IMR-90 (cell line): Measurements from ENCODE around the gene SFTA2. TPM values are rescaled to one million over a fixed set of nuclear protein-coding genes. Genes with fewer than 3 reads are reported as not detected.

ENCODE experiments used
- ATAC-seq: fragments of 200-7000 bp; cut with Tn5 transposase; 2 replicates; pipeline ENCODE4 v1.9.1; 2020; ENCODE audit warnings: low read depth, mild to moderate bottlenecking, moderate library complexity
- BruUV-seq: library from RNA; stranded (reverse); fragments of 400-500 nt; replicated peaks from 2 replicates; lab custom pipeline; 2021; lab: Mats Ljungman, UMichigan
- CTCF ChIA-PET: fragments of 300-600 bp; formaldehyde crosslinking; extraction: SDS; loops from one replicate; lab custom pipeline; 2021; ENCODE audit warnings: antibody characterized with exemption; lab: Yijun Ruan, JAX
- POLR2A ChIA-PET: fragments of 300-600 bp; sonication (Branson Sonifier 250); formaldehyde crosslinking; loops from one replicate; lab custom pipeline; 2022; ENCODE audit warnings: antibody characterized with exemption; ENCODE audit not compliant: unreplicated experiment; lab: Charles Lee
- DNase-seq: peaks from one replicate; pipeline ENCODE4 v3.0.0; 2013
- H2AFZ ChIP-seq: replicated peaks from 2 replicates; pipeline ENCODE3; 2013; ENCODE audit warnings: low read length, mild to moderate bottlenecking; ENCODE audit not compliant: poor library complexity
- H2AK5ac ChIP-seq: 2 replicates; pipeline ENCODE4 v1.6.1; 2013; ENCODE audit warnings: low read depth, low read length, inconsistent platforms
- H2AK9ac ChIP-seq: replicated peaks from 2 replicates; pipeline ENCODE3; 2013; ENCODE audit warnings: mild to moderate bottlenecking, low read depth, low read length, moderate library complexity; ENCODE audit not compliant: poor library complexity
- H2BK120ac ChIP-seq: 2 replicates; pipeline ENCODE4 v1.6.1; 2013; ENCODE audit warnings: low read depth, low read length, inconsistent platforms
- H2BK15ac ChIP-seq: 3 replicates; pipeline ENCODE4 v1.6.1; 2013; ENCODE audit warnings: low read depth, low read length, inconsistent platforms
- H2BK20ac ChIP-seq: 2 replicates; pipeline ENCODE4 v1.6.1; 2013; ENCODE audit warnings: low read depth, mild to moderate bottlenecking, inconsistent platforms, low read length, moderate library complexity
- H2BK5ac ChIP-seq: 2 replicates; pipeline ENCODE4 v1.6.1; 2013; ENCODE audit warnings: mild to moderate bottlenecking, low read depth, low read length, inconsistent platforms; ENCODE audit not compliant: poor library complexity, severe bottlenecking
- H3K14ac ChIP-seq: replicated peaks from 2 replicates; pipeline ENCODE4 v1.6.1; 2013; ENCODE audit warnings: low read depth, low read length, inconsistent platforms
- H3K18ac ChIP-seq: 2 replicates; pipeline ENCODE4 v1.6.1; 2013; ENCODE audit warnings: low read depth, low read length, control low read depth
- H3K23ac ChIP-seq: 2 replicates; pipeline ENCODE4 v1.6.1; 2013; ENCODE audit warnings: low read depth, low read length, inconsistent platforms
- H3K27ac ChIP-seq: 2 replicates; pipeline ENCODE4 v1.5.1; 2013; ENCODE audit warnings: mild to moderate bottlenecking, control low read depth, low read length; ENCODE audit not compliant: insufficient read depth
- H3K27me3 ChIP-seq: 2 replicates; pipeline ENCODE4 v1.6.1; 2013; ENCODE audit warnings: low read length; ENCODE audit not compliant: control insufficient read depth, insufficient read depth
- H3K36me3 ChIP-seq: 2 replicates; pipeline ENCODE4 v1.6.1; 2013; ENCODE audit warnings: low read length, mixed read lengths; ENCODE audit not compliant: control insufficient read depth, insufficient read depth
- H3K4ac ChIP-seq: 2 replicates; pipeline ENCODE4 v1.6.1; 2013; ENCODE audit warnings: low read depth, low read length, inconsistent platforms
- H3K4me1 ChIP-seq: 2 replicates; pipeline ENCODE4 v1.6.1; 2013; ENCODE audit warnings: low read length, mixed read lengths; ENCODE audit not compliant: control insufficient read depth, insufficient read depth
- H3K4me2 ChIP-seq: 2 replicates; pipeline ENCODE4 v1.6.1; 2013; ENCODE audit warnings: low read depth, mild to moderate bottlenecking, control low read depth, low read length, moderate library complexity
- H3K4me3 ChIP-seq: 2 replicates; pipeline ENCODE4 v1.5.1; 2013; ENCODE audit warnings: low read depth, mild to moderate bottlenecking, control low read depth, low read length, moderate library complexity; ENCODE audit not compliant: insufficient read depth
- H3K56ac ChIP-seq: 2 replicates; pipeline ENCODE4 v1.6.1; 2013; ENCODE audit warnings: low read length, inconsistent platforms; ENCODE audit not compliant: insufficient read depth; ENCODE audit errors: extremely low read depth
- H3K79me1 ChIP-seq, 2 experiments: 2 replicates each; pipeline ENCODE4 v1.6.1; 2013; ENCODE audit warnings: low read length in 2 of 2, inconsistent platforms in 1 of 2, low read depth in 1 of 2
- H3K9ac ChIP-seq: 2 replicates; pipeline ENCODE4 v1.6.1; 2013; ENCODE audit warnings: low read depth, low read length, control low read depth
- H3K9me1 ChIP-seq: 2 replicates; pipeline ENCODE4 v1.6.1; 2013; ENCODE audit warnings: low read length, inconsistent platforms; ENCODE audit not compliant: insufficient read depth
- H3K9me3 ChIP-seq: 2 replicates; pipeline ENCODE4 v1.6.1; 2013; ENCODE audit warnings: low read length; ENCODE audit not compliant: control insufficient read depth, insufficient read depth
- H4K20me1 ChIP-seq: 2 replicates; pipeline ENCODE4 v1.6.1; 2013; ENCODE audit warnings: low read length, inconsistent platforms; ENCODE audit not compliant: insufficient read depth
- H4K5ac ChIP-seq: 2 replicates; pipeline ENCODE4 v1.6.1; 2013; ENCODE audit warnings: mild to moderate bottlenecking, low read depth, low read length, control low read depth
- H4K8ac ChIP-seq, 2 experiments: 2 replicates each; pipeline ENCODE4 v1.6.1; 2013; ENCODE audit warnings: low read depth in 2 of 2, low read length in 2 of 2, control low read depth in 1 of 2, inconsistent platforms in 1 of 2
- H4K91ac ChIP-seq: 2 replicates; pipeline ENCODE4 v1.6.1; 2013; ENCODE audit warnings: low read depth, low read length, inconsistent platforms; ENCODE audit not compliant: insufficient read depth
- RFX5 ChIP-seq: IDR thresholded peaks from 2 replicates; pipeline ENCODE4 v1.8.0; 2012; ENCODE audit warnings: low read depth, mild to moderate bottlenecking, low read length, moderate library complexity
- WGBS, 2 experiments: methylation state at CpG; one replicate each; pipeline versions ENCODE4 v1.1.5 to v1.1.7; 2013; ENCODE audit warnings: missing lambda C conversion rate in 2 of 2; ENCODE audit not compliant: insufficient read length in 1 of 2; ENCODE audit errors: extremely low coverage in 2 of 2; 5-methylcytosine and 5-hydroxymethylcytosine counted together
- dilution Hi-C: fragments of 300-500 bp; cut with HindIII; formaldehyde crosslinking; loops from one replicate; pipeline ENCODE4 v1.14.3; 2018; ENCODE audit warnings: low sequenced_read_pairs; ENCODE audit not compliant: unreplicated experiment
- in situ Hi-C: fragments of 300-500 bp; cut with MboI; formaldehyde crosslinking; loops from 3 replicates; pipeline ENCODE4 v1.14.3; 2019; ENCODE audit warnings: low sequenced_read_pairs, inconsistent platforms, mixed read lengths
- intact Hi-C: fragments of 100-400 bp; cut with micrococcal nuclease; formaldehyde crosslinking; loops from 2 replicates; pipeline ENCODE4 v1.10.0; 2022
- polyA plus RNA-seq, 3 experiments: library from polyadenylated mRNA; depleted of rRNA; stranded (reverse); fragments of >200 nt; gene quantifications; 2 replicates each; pipeline ENCODE4 v1.2.3, GENCODE V29; 2012; ENCODE audit warnings: low replicate concordance in 1 of 3
- total RNA-seq: library from RNA; depleted of rRNA; stranded (reverse); fragments of >200 nt; gene quantifications from 2 replicates; pipeline ENCODE4 v1.2.3, GENCODE V29; 2012

SFTA2 gene
- total and polyA plus RNA-seq, 2 of the 4 experiments (the other 2 are of a cell fraction), result not detected

DNA sequence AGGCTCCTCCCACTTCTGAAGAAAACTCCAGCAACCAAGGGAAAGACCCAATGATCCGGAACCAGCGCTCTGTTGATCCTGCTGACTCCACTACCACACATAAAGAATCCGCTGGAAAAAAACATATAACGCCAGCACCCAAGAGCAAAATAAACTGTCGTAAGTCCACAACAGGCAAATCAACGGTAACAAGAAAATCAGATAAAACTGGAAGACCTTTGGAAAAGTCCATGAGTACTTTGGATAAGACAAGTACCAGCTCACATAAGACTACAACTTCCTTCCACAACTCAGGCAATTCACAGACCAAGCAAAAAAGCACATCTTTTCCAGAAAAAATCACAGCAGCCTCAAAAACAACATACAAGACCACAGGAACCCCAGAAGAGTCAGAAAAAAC, 16.8 kb upstream of the SFTA2 start:
- no peak overlapping the region for H4K5ac ChIP-seq
- H4K20me1 ChIP-seq, result no peaks in the 10 kb centered on the region
- no peaks in the 10 kb centered on the region for H3K4me1 ChIP-seq
- H4K91ac ChIP-seq, result no peak overlapping the region
- no peak overlapping the region for H2BK15ac ChIP-seq
- DNase-seq (no peak), ATAC-seq (no peak)
- TF ChIP-seq RFX5, result no peak
- no peaks in the 10 kb centered on the region for H3K9me1 ChIP-seq
- ChIA-PET CTCF (no interaction called here), POLR2A (no interaction called here)
- in situ Hi-C loops, result no loop called here
- intact Hi-C loops, result no loop called here
- no peak overlapping the region for H2BK20ac ChIP-seq
- no CpG with 5 or more reads among the region's 6 CpGs for WGBS, 2 experiments
- dilution Hi-C loops, result no loop called here
- no peak overlapping the region for H2BK5ac ChIP-seq
- no peak overlapping the region for H3K9ac ChIP-seq
- no peak overlapping the region for H3K4ac ChIP-seq
- H2AK5ac ChIP-seq, result no peak overlapping the region
- no peaks in the 10 kb centered on the region for H3K36me3 ChIP-seq
- no peak overlapping the region for H3K23ac ChIP-seq
- H3K4me3 ChIP-seq, result no peak overlapping the region
- no peaks in the 10 kb centered on the region for H3K79me1 ChIP-seq
- H3K27me3 ChIP-seq, result peaks cover 62% of the 10 kb centered on the region
- no peak overlapping the region for H3K14ac ChIP-seq
- no peak overlapping the region for H3K27ac ChIP-seq
- H2AK9ac ChIP-seq, result no peak overlapping the region
- H3K56ac ChIP-seq, result no peak overlapping the region
- peaks cover 9% of the 10 kb centered on the region for H3K9me3 ChIP-seq
- no peak overlapping the region for H4K8ac ChIP-seq
- H3K18ac ChIP-seq, result no peak overlapping the region
- no peak overlapping the region for H2AFZ ChIP-seq
- BruUV-seq, result no TSS peak
- no peak overlapping the region for H3K4me2 ChIP-seq
- no peak overlapping the region for H2BK120ac ChIP-seq
